ENCODE data around the gene DCANP1. TPM values are rescaled to one million over a fixed set of nuclear protein-coding genes. Genes with fewer than 3 reads are reported as not detected.

The DCANP1 gene
- total and polyA plus RNA-seq, 2 of the 13 experiments (the other 11 are each of a cell fraction or from before 2014, with no cell fraction given), result not detected

- TF ChIP-seq, protein P1, sequence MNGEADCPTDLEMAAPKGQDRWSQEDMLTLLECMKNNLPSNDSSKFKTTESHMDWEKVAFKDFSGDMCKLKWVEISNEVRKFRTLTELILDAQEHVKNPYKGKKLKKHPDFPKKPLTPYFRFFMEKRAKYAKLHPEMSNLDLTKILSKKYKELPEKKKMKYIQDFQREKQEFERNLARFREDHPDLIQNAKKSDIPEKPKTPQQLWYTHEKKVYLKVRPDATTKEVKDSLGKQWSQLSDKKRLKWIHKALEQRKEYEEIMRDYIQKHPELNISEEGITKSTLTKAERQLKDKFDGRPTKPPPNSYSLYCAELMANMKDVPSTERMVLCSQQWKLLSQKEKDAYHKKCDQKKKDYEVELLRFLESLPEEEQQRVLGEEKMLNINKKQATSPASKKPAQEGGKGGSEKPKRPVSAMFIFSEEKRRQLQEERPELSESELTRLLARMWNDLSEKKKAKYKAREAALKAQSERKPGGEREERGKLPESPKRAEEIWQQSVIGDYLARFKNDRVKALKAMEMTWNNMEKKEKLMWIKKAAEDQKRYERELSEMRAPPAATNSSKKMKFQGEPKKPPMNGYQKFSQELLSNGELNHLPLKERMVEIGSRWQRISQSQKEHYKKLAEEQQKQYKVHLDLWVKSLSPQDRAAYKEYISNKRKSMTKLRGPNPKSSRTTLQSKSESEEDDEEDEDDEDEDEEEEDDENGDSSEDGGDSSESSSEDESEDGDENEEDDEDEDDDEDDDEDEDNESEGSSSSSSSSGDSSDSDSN (CRISPR knock-in tag; IDR thresholded peaks at IDR 0.05), result peak; percentile 20; the same call in 1 of the 2 replicates
- TF ChIP-seq CHD2 (IDR thresholded peaks at IDR 0.05; ENCODE audit: low read depth, low read length), result peak; percentile 73; the same call in 1 of the 2 replicates
- TF ChIP-seq, protein P2, sequence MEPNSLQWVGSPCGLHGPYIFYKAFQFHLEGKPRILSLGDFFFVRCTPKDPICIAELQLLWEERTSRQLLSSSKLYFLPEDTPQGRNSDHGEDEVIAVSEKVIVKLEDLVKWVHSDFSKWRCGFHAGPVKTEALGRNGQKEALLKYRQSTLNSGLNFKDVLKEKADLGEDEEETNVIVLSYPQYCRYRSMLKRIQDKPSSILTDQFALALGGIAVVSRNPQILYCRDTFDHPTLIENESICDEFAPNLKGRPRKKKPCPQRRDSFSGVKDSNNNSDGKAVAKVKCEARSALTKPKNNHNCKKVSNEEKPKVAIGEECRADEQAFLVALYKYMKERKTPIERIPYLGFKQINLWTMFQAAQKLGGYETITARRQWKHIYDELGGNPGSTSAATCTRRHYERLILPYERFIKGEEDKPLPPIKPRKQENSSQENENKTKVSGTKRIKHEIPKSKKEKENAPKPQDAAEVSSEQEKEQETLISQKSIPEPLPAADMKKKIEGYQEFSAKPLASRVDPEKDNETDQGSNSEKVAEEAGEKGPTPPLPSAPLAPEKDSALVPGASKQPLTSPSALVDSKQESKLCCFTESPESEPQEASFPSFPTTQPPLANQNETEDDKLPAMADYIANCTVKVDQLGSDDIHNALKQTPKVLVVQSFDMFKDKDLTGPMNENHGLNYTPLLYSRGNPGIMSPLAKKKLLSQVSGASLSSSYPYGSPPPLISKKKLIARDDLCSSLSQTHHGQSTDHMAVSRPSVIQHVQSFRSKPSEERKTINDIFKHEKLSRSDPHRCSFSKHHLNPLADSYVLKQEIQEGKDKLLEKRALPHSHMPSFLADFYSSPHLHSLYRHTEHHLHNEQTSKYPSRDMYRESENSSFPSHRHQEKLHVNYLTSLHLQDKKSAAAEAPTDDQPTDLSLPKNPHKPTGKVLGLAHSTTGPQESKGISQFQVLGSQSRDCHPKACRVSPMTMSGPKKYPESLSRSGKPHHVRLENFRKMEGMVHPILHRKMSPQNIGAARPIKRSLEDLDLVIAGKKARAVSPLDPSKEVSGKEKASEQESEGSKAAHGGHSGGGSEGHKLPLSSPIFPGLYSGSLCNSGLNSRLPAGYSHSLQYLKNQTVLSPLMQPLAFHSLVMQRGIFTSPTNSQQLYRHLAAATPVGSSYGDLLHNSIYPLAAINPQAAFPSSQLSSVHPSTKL (CRISPR knock-in tag; IDR thresholded peaks at IDR 0.05), result peak; percentile 63
- peak; percentile 52 for TF ChIP-seq SKI (IDR thresholded peaks at IDR 0.05; ENCODE audit: partially characterized antibody)
- TF ChIP-seq, protein P3, sequence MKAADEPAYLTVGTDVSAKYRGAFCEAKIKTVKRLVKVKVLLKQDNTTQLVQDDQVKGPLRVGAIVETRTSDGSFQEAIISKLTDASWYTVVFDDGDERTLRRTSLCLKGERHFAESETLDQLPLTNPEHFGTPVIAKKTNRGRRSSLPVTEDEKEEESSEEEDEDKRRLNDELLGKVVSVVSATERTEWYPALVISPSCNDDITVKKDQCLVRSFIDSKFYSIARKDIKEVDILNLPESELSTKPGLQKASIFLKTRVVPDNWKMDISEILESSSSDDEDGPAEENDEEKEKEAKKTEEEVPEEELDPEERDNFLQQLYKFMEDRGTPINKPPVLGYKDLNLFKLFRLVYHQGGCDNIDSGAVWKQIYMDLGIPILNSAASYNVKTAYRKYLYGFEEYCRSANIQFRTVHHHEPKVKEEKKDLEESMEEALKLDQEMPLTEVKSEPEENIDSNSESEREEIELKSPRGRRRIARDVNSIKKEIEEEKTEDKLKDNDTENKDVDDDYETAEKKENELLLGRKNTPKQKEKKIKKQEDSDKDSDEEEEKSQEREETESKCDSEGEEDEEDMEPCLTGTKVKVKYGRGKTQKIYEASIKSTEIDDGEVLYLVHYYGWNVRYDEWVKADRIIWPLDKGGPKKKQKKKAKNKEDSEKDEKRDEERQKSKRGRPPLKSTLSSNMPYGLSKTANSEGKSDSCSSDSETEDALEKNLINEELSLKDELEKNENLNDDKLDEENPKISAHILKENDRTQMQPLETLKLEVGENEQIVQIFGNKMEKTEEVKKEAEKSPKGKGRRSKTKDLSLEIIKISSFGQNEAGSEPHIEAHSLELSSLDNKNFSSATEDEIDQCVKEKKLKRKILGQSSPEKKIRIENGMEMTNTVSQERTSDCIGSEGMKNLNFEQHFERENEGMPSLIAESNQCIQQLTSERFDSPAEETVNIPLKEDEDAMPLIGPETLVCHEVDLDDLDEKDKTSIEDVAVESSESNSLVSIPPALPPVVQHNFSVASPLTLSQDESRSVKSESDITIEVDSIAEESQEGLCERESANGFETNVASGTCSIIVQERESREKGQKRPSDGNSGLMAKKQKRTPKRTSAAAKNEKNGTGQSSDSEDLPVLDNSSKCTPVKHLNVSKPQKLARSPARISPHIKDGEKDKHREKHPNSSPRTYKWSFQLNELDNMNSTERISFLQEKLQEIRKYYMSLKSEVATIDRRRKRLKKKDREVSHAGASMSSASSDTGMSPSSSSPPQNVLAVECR (CRISPR knock-in tag; IDR thresholded peaks at IDR 0.05; ENCODE audit: borderline replicate concordance), result no peak
- peak; percentile 52 for TF ChIP-seq RBM39 (IDR thresholded peaks at IDR 0.05; ENCODE audit: low read depth, low read length, poor library complexity, severe bottlenecking)
- no peak for TF ChIP-seq POLR2AphosphoS5 (IDR thresholded peaks at IDR 0.05; ENCODE audit: low read depth, low read length)
- TF ChIP-seq, protein P4, sequence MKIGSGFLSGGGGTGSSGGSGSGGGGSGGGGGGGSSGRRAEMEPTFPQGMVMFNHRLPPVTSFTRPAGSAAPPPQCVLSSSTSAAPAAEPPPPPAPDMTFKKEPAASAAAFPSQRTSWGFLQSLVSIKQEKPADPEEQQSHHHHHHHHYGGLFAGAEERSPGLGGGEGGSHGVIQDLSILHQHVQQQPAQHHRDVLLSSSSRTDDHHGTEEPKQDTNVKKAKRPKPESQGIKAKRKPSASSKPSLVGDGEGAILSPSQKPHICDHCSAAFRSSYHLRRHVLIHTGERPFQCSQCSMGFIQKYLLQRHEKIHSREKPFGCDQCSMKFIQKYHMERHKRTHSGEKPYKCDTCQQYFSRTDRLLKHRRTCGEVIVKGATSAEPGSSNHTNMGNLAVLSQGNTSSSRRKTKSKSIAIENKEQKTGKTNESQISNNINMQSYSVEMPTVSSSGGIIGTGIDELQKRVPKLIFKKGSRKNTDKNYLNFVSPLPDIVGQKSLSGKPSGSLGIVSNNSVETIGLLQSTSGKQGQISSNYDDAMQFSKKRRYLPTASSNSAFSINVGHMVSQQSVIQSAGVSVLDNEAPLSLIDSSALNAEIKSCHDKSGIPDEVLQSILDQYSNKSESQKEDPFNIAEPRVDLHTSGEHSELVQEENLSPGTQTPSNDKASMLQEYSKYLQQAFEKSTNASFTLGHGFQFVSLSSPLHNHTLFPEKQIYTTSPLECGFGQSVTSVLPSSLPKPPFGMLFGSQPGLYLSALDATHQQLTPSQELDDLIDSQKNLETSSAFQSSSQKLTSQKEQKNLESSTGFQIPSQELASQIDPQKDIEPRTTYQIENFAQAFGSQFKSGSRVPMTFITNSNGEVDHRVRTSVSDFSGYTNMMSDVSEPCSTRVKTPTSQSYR (CRISPR knock-in tag; IDR thresholded peaks at IDR 0.05; ENCODE audit: borderline replicate concordance), result peak; percentile 95
- TF ChIP-seq, protein P5, sequence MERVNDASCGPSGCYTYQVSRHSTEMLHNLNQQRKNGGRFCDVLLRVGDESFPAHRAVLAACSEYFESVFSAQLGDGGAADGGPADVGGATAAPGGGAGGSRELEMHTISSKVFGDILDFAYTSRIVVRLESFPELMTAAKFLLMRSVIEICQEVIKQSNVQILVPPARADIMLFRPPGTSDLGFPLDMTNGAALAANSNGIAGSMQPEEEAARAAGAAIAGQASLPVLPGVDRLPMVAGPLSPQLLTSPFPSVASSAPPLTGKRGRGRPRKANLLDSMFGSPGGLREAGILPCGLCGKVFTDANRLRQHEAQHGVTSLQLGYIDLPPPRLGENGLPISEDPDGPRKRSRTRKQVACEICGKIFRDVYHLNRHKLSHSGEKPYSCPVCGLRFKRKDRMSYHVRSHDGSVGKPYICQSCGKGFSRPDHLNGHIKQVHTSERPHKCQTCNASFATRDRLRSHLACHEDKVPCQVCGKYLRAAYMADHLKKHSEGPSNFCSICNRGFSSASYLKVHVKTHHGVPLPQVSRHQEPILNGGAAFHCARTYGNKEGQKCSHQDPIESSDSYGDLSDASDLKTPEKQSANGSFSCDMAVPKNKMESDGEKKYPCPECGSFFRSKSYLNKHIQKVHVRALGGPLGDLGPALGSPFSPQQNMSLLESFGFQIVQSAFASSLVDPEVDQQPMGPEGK (CRISPR knock-in tag; IDR thresholded peaks at IDR 0.05), result peak; percentile 67
- TF ChIP-seq ZBTB7B (CRISPR knock-in tag; IDR thresholded peaks at IDR 0.05), result 0 out of 2 replicates have a peak, but pooled peaks have one; percentile 22
- peak; percentile 81 for TF ChIP-seq HNRNPK (IDR thresholded peaks at IDR 0.05; ENCODE audit: low read depth, low read length, poor library complexity, severe bottlenecking)
- TF ChIP-seq RFX1 (IDR thresholded peaks at IDR 0.05), result peak; percentile 52; the same call in 1 of the 2 replicates
Measured at GRCh38 chr5:135488727-135489465, 41.7 kb upstream of the DCANP1 start (continued).

Data from HepG2 (cell line).